T-helper 17 cell (primary cell): Measurements from ENCODE around the gene AKAP13. TPM values are rescaled to one million over a fixed set of nuclear protein-coding genes. Genes with fewer than 3 reads are reported as not detected.

Experiments used
- ATAC-seq: fragments of 150-1000 bp; cut with Tn5 transposase; 2 replicates; pipeline ENCODE4 v1.10.0; 2021; ENCODE audit warnings: mild to moderate bottlenecking, moderate library complexity
- DNase-seq, 3 donors: peaks; one replicate each; pipeline versions ENCODE4 v3.0.0 to v3.0.0-alpha.2; 2020 to 2021
- H3K9me3 ChIP-seq: one replicate; pipeline ENCODE4 v1.7.0; 2013; ENCODE audit warnings: low read length, mild to moderate bottlenecking; ENCODE audit not compliant: control insufficient read depth, poor library complexity, severe bottlenecking
- H3K27ac Mint-ChIP-seq: one replicate; pipeline ENCODE4 v1.8.0; 2022; ENCODE audit warnings: mild to moderate bottlenecking, moderate library complexity, mixed read lengths
- H3K27me3 Mint-ChIP-seq: one replicate; pipeline ENCODE4 v1.8.0; 2022; ENCODE audit warnings: mixed read lengths
- H3K36me3 Mint-ChIP-seq: one replicate; pipeline ENCODE4 v1.8.0; 2022; ENCODE audit warnings: low read depth, mixed read lengths
- H3K4me1 Mint-ChIP-seq: one replicate; pipeline ENCODE4 v1.8.0; 2022; ENCODE audit warnings: mild to moderate bottlenecking, mixed read lengths
- H3K4me3 Mint-ChIP-seq: one replicate; pipeline ENCODE4 v1.8.0; 2022; ENCODE audit warnings: mild to moderate bottlenecking, moderate library complexity, mixed read lengths
- total RNA-seq, 4 donors: library from RNA in 2 of 4; stranded (reverse) in 2 of 4; gene quantifications; one replicate each; pipeline ENCODE4 v1.2.3 and lab custom pipeline; 2022 to 2026

AKAP13 gene
- total RNA-seq, 2 donors from 2014 or later: 426 to 437 TPM

- DNase-seq (no peak), ATAC-seq (peak; percentile 31)
- Mint-ChIP-seq H3K4me3 (peak overlapping the region; percentile 92), H3K27me3 (no peaks in the 10 kb centered on the region), H3K4me1 (peaks cover 52% of the 10 kb centered on the region), H3K36me3 (peaks cover 7% of the 10 kb centered on the region), H3K27ac (peak overlapping the region; percentile 100)
- H3K9me3 ChIP-seq: no peaks in the 10 kb centered on the region
Observed at GRCh38 chr15:85707519-85708338, 327.3 kb downstream of the AKAP13 start.

GRCh38 chr15:85708402-85708941, 328.1 kb downstream of the AKAP13 start:
- peaks cover 11% of the 10 kb centered on the region for H3K36me3 Mint-ChIP-seq
- H3K4me1 Mint-ChIP-seq: peaks cover 52% of the 10 kb centered on the region
- H3K27me3 Mint-ChIP-seq: no peaks in the 10 kb centered on the region
- H3K9me3 ChIP-seq: no peaks in the 10 kb centered on the region
- ATAC-seq (no peak), DNase-seq (no peak)
- H3K4me3 Mint-ChIP-seq: peak overlapping the region; percentile 92
- H3K27ac Mint-ChIP-seq: peak overlapping the region; percentile 100

DNA sequence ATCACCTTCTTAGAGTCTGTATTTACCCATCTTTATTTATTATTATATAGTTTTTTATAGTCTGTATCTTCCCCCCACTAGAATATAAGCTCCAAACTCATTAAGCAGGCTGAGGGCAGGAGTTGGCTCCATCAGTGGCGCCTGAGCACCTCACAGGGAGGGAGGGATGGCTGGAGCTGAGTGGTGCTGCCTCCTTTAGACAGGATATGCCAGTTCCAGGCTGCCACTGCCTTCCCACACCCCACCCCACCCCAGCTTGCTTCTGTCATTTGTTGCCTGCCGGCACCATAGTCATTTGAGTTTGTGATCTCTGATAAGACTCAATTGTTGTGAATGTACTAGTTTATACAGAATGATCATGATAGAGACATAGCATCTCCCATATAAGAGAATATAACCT, 328.8 kb downstream of the AKAP13 start:
- Mint-ChIP-seq H3K4me1 (peaks cover 49% of the 10 kb centered on the region), H3K27ac (peak overlapping the region; percentile 100), H3K4me3 (no peak overlapping the region), H3K36me3 (peaks cover 13% of the 10 kb centered on the region), H3K27me3 (no peaks in the 10 kb centered on the region)
- DNase-seq: no peak
- no peak for ATAC-seq
- no peaks in the 10 kb centered on the region for H3K9me3 ChIP-seq

- peak overlapping the region; percentile 53 for H3K4me3 Mint-ChIP-seq
- H3K4me1 Mint-ChIP-seq: peaks cover 44% of the 10 kb centered on the region
- DNase-seq (no peak), ATAC-seq (no peak)
- H3K27ac Mint-ChIP-seq: peak overlapping the region; percentile 100
- H3K9me3 ChIP-seq: no peaks in the 10 kb centered on the region
- H3K36me3 Mint-ChIP-seq: peaks cover 13% of the 10 kb centered on the region
- no peaks in the 10 kb centered on the region for H3K27me3 Mint-ChIP-seq
Observed at GRCh38 chr15:85710340-85710842, 330.0 kb downstream of the AKAP13 start.

- ATAC-seq (no peak), DNase-seq (no peak)
- peaks cover 17% of the 10 kb centered on the region for H3K36me3 Mint-ChIP-seq
- peaks cover 34% of the 10 kb centered on the region for H3K4me1 Mint-ChIP-seq
- peak overlapping the region; percentile 100 for H3K27ac Mint-ChIP-seq
- H3K4me3 Mint-ChIP-seq: no peak overlapping the region
- no peaks in the 10 kb centered on the region for H3K9me3 ChIP-seq
- no peaks in the 10 kb centered on the region for H3K27me3 Mint-ChIP-seq
Observed at GRCh38 chr15:85711580-85712192, 331.3 kb downstream of the AKAP13 start.

DNA sequence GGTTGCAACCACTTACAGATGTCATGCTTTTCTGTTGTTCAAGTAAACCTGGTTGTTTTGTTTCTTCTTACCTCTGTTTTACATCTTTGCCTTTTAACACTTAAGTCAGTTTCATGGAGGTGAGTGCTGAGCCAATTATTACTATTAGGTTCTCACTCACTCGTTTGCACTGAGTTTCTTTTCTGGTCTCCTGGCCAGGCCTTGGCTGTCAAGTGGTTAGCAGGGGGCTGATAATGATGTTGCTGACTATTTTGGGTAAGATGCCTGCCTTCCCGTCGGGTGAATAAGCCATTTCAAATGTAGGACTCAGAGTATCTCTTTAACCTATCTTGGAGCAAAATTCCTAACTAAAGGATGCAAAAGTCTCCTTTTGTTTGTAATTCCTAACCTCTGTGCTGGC, 335.9 kb downstream of the AKAP13 start:
- Mint-ChIP-seq H3K4me3 (no peak overlapping the region), H3K27ac (peak overlapping the region; percentile 61), H3K36me3 (peaks cover 22% of the 10 kb centered on the region), H3K27me3 (no peaks in the 10 kb centered on the region), H3K4me1 (peaks cover 22% of the 10 kb centered on the region)
- H3K9me3 ChIP-seq: no peaks in the 10 kb centered on the region
- ATAC-seq: no peak
- DNase-seq: no peak

- Mint-ChIP-seq H3K36me3 (peaks cover 21% of the 10 kb centered on the region), H3K4me3 (no peak overlapping the region), H3K27ac (peak overlapping the region; percentile 61), H3K4me1 (peaks cover 26% of the 10 kb centered on the region), H3K27me3 (no peaks in the 10 kb centered on the region)
- no peak for ATAC-seq
- no peak for DNase-seq
- no peaks in the 10 kb centered on the region for H3K9me3 ChIP-seq
Observed at GRCh38 chr15:85717212-85717611, 336.8 kb downstream of the AKAP13 start.

DNA sequence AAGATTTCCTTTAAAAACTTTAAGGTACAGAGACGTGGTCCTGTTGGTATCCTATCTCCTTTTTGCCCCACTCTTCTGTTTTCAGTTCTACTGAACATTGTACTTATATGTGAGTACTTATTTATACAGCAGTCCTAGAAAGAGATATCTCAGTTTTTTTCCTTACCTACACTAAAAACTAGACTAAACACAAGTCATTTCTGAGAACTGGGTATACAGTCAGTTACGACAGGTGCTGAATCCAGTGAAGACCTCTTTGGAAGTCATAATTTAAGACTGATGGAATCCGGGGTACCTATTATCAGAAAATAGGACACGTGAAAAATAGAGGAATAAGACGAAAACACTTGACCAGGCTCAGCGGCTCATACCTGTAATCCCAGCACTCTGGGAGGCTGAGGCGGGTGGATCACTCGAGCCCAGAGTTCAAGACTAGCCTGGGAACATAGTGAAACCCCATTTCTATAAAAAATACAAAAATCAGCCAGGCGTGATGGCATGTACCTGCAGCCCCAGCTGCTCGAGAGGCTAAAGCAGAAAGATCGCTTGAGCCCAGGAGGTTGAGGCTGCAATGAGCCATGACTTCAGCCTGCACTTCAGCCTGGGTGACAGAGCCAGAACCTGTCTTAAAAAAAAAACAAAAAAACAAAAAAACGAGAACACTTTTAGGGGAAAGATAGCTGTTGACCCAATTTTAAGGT, 338.0 kb downstream of the AKAP13 start:
- Mint-ChIP-seq H3K4me3 (no peak overlapping the region), H3K27ac (peak overlapping the region; percentile 47), H3K27me3 (no peaks in the 10 kb centered on the region), H3K4me1 (peaks cover 30% of the 10 kb centered on the region), H3K36me3 (peaks cover 21% of the 10 kb centered on the region)
- ATAC-seq: no peak
- no peaks in the 10 kb centered on the region for H3K9me3 ChIP-seq
- no peak for DNase-seq

GRCh38 chr15:85718981-85719380, 338.6 kb downstream of the AKAP13 start:
- ATAC-seq (no peak), DNase-seq (no peak)
- Mint-ChIP-seq H3K4me1 (peaks cover 30% of the 10 kb centered on the region), H3K27ac (peak overlapping the region; percentile 47), H3K4me3 (no peak overlapping the region), H3K27me3 (no peaks in the 10 kb centered on the region), H3K36me3 (peaks cover 19% of the 10 kb centered on the region)
- no peaks in the 10 kb centered on the region for H3K9me3 ChIP-seq

DNA sequence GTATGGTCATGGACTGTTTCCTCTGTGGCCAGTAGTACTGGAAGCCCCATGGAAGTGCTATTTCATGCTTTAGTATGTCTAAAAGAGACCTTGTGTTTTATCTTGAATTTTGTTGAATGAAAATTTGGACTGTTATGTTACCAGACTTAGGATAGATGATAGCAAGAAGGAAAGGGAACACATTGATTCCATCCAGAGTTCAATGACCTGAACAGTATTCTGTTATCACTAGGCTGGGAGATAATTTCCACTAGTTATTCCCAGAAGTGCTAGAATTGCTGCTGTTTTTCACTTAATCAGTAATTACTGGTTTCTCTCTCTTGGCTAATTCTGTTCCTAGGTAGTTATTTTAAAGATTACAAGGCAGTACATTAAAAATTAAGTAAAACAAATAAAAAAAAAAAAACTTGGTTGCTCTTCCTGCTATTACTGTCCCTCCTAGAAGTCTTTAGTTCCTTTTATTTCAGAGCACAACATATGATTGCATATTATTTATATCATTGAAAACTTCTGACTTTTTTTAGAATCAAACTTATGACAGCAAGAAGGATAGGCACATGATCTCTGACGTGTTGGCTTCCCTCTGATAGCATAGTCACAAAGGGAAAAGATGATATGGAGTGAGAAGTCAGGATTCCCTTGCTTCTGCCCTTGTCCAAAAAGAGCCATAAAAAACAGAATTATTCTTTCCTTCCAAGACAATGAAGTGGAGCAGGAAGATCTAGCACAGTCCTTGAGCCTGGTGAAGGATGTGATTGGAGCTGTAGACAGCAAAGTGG, 342.2 kb downstream of the AKAP13 start:
- H3K4me1 Mint-ChIP-seq: peaks cover 33% of the 10 kb centered on the region
- no peak for DNase-seq
- peaks cover 24% of the 10 kb centered on the region for H3K36me3 Mint-ChIP-seq
- no peaks in the 10 kb centered on the region for H3K27me3 Mint-ChIP-seq
- no peaks in the 10 kb centered on the region for H3K9me3 ChIP-seq
- peak overlapping the region; percentile 81 for H3K4me3 Mint-ChIP-seq
- no peak for ATAC-seq
- peak overlapping the region; percentile 97 for H3K27ac Mint-ChIP-seq

- Mint-ChIP-seq H3K36me3 (peaks cover 25% of the 10 kb centered on the region), H3K27me3 (no peaks in the 10 kb centered on the region), H3K4me1 (peaks cover 31% of the 10 kb centered on the region), H3K27ac (peak overlapping the region; percentile 97), H3K4me3 (peak overlapping the region; percentile 82)
- H3K9me3 ChIP-seq: no peaks in the 10 kb centered on the region
- ATAC-seq (peak; percentile 90), DNase-seq (no peak)
Observed at GRCh38 chr15:85723960-85724945, 343.9 kb downstream of the AKAP13 start.
